A549 treated with Hydrocortisone at 1 μM for 4 hours (cell line): ENCODE results near the gene NCSTN. TPM values are rescaled to one million over a fixed set of nuclear protein-coding genes. Genes with fewer than 3 reads are reported as not detected.

ENCODE experiments used
- total RNA-seq: library from RNA; stranded (reverse); fragments of 200-300 nt; extraction: Qiagen RNA extraction; gene quantifications from 5 replicates; pipeline ENCODE4 v1.2.3, GENCODE V29; 2022

NCSTN gene
- total RNA-seq: 42.3 to 49.7 TPM (median 46.6 TPM) in 5 replicates

DNA sequence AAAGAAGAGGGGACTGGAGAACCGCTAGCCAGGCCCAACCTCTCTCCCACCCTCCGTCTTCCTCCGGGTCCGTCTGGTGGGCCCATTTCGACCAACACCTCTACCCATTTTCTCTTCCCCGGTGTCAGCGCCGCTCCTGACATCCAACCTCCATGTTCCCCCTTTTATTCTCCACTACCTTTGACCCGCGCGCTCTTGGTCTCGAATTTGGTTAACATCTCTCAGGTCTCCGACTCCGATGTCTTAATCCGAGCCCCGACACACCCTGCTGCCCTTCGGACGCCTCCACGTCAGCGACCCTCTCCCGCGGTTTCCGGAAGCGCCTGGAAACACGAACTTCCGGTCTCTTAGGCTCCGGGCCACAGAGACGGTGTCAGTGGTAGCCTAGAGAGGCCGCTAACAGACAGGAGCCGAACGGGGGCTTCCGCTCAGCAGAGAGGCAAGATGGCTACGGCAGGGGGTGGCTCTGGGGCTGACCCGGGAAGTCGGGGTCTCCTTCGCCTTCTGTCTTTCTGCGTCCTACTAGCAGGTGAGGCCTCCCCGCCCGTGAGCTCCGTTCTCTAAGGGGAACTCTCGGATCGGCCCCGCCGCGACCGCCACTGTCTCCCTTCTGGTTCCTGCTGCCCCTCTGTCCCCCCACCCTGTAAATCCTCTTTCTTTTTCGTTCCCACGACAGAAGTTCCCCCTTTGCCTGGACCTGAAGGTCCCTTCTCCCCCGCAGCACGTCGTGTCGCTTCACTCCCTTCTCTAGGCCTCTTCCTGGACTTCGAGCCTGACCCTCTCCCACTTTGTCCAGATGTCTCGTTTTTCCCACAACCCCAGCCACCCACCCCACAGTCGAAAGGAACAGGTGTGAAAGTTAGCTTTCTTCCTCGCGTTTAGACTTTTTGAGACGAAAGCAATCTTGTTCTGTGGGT, at the start of gene NCSTN, which contains the start of gene COPA:
Gene NCSTN (plus strand): TSS at position 431 of the 917 bp plus-strand sequence. CDS start 14 bp downstream, at position 445.
Gene COPA (minus strand): TSS at position 298 of the 917 bp plus-strand sequence. CDS start 80 bp downstream, at position 218.

GRCh38 chr1:160366731-160367515, 23.7 kb downstream of the NCSTN start, which contains the start of gene NHLH1:
NHLH1 (plus strand) TSS chr1:160367071; CDS start chr1:160370732, 3,661 bp downstream.

DNA sequence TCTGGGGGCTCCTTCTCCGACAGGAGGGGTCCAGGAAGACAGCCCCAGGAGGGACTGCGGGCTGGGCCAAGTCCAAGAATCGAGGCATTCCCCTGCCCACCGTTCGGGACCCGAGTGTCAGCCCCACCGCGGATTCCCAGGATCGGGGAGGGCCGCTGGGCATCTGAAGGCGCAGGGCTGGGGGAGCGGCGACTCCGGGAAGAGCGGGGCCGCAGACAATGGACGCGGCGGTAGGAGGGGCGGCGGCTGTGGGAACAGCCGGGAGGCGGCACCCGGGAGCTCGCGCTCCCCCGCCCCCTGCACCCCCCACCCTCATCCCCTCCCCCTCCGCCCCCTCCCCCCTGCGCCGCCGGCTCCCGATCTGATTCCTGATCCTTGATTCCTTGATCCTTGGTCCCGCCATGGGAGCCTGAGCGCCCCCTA, 57.1 kb downstream of the NCSTN start, which contains the start of gene VANGL2:
Gene VANGL2 (plus strand): TSS at position 342 of the 423 bp plus-strand sequence. CDS start 15,274 bp downstream, outside the sequence.

Other genes with a start within 250 kb of the NCSTN start
- gene IGSF8, start 244.8 kb upstream of the NCSTN start, total RNA-seq: 7.2 to 10.3 TPM (median 8.8 TPM) in 5 replicates
- gene ATP1A2, start 227.6 kb upstream of the NCSTN start, total RNA-seq: 0.06 to 0.20 TPM (median 0.09 TPM) in 5 replicates
- gene ATP1A4, start 191.8 kb upstream of the NCSTN start, total RNA-seq: not detected in 5 replicates
- 0.08 TPM in 1 of 5 replicates, not detected in the others for gene CASQ1, start 152.8 kb upstream of the NCSTN start, total RNA-seq
- 166 to 210 TPM (median 183 TPM) in 5 replicates for gene PEA15, start 138.0 kb upstream of the NCSTN start, total RNA-seq
- gene DCAF8, start 80.8 kb upstream of the NCSTN start, total RNA-seq: 44.4 to 51.6 TPM (median 47.5 TPM) in 5 replicates
- gene PEX19, start 58.2 kb upstream of the NCSTN start, total RNA-seq: 20.7 to 29.0 TPM (median 24.6 TPM) in 5 replicates
- gene COPA, start 133 bp upstream of the NCSTN start, total RNA-seq: 79.9 to 107 TPM (median 85.9 TPM) in 5 replicates
- gene NHLH1, start 23.7 kb downstream of the NCSTN start, total RNA-seq: 0.35 to 0.76 TPM (median 0.42 TPM) in 5 replicates
- 0.55 to 1.0 TPM (median 0.76 TPM) in 5 replicates for gene VANGL2, start 57.2 kb downstream of the NCSTN start, total RNA-seq
- not detected in 5 replicates for gene SLAMF6, start 179.9 kb downstream of the NCSTN start, total RNA-seq
- gene CD84, start 236.1 kb downstream of the NCSTN start, total RNA-seq: not detected in 5 replicates